Loucy (cell line): ENCODE results near the gene BTK.

Experiments used
- H2AFZ ChIP-seq: fragments of 200-600 bp; sonication (generic); 2 replicates; pipeline ENCODE4 v1.6.0; 2016; ENCODE audit warnings: antibody characterized with exemption, mild to moderate bottlenecking, low read length, moderate library complexity
- H3F3A ChIP-seq: fragments of 200-600 bp; 2 replicates; pipeline ENCODE4 v1.6.0; 2016; ENCODE audit warnings: antibody characterized with exemption, low read depth, mild to moderate bottlenecking
- H3K27me3 ChIP-seq: fragments of 200-600 bp; sonication (generic); 2 replicates; pipeline ENCODE4 v1.6.1; 2014; ENCODE audit warnings: low read length, mild to moderate bottlenecking; ENCODE audit not compliant: insufficient read depth, poor library complexity, severe bottlenecking
- H3K36me3 ChIP-seq: fragments of 200-600 bp; sonication (generic); 2 replicates; pipeline ENCODE4 v1.6.1; 2016; ENCODE audit warnings: low read length; ENCODE audit not compliant: insufficient read depth
- H3K4me1 ChIP-seq: fragments of 200-600 bp; sonication (generic); 2 replicates; pipeline ENCODE4 v1.5.1; 2014; ENCODE audit warnings: low read length, mild to moderate bottlenecking; ENCODE audit not compliant: insufficient read depth, poor library complexity, severe bottlenecking
- H3K4me2 ChIP-seq: fragments of 200-600 bp; sonication (generic); 2 replicates; pipeline ENCODE4 v1.6.0; 2014; ENCODE audit warnings: antibody characterized with exemption, low read length, low read depth, mild to moderate bottlenecking; ENCODE audit not compliant: poor library complexity, severe bottlenecking
- H3K4me3 ChIP-seq: fragments of 200-600 bp; sonication (generic); 2 replicates; pipeline ENCODE4 v1.5.1; 2014; ENCODE audit warnings: low read length, mild to moderate bottlenecking, mixed read lengths; ENCODE audit not compliant: poor library complexity, severe bottlenecking
- H3K79me2 ChIP-seq: fragments of 200-600 bp; sonication (generic); 2 replicates; pipeline ENCODE4 v1.6.1; 2014; ENCODE audit warnings: low read length; ENCODE audit not compliant: insufficient read depth
- H3K9ac ChIP-seq: fragments of 200-600 bp; sonication (generic); 2 replicates; pipeline ENCODE4 v1.6.0; 2014; ENCODE audit warnings: mild to moderate bottlenecking, low read depth, low read length, moderate library complexity; ENCODE audit not compliant: poor library complexity, severe bottlenecking
- H3K9me2 ChIP-seq: fragments of 200-600 bp; sonication (generic); replicated peaks from 2 replicates; pipeline ENCODE4 v1.6.1; 2016; ENCODE audit warnings: low read depth, low read length, mixed read lengths
- H3K9me3 ChIP-seq: fragments of 200-600 bp; sonication (generic); 2 replicates; pipeline ENCODE4 v1.6.1; 2014; ENCODE audit warnings: mild to moderate bottlenecking, antibody characterized with exemption, low read length, low read depth; ENCODE audit not compliant: insufficient read depth
- H4K20me1 ChIP-seq: fragments of 200-600 bp; sonication (generic); 2 replicates; pipeline ENCODE4 v1.6.0; 2014; ENCODE audit warnings: antibody characterized with exemption, low read length, mild to moderate bottlenecking; ENCODE audit not compliant: insufficient read depth, poor library complexity, severe bottlenecking
- CTCF ChIP-seq: fragments of 200-600 bp; sonication (generic); conservative IDR thresholded peaks from 2 replicates; pipeline ENCODE4 v1.5.1; 2014; ENCODE audit warnings: mild to moderate bottlenecking, antibody characterized with exemption, low read length
- EZH2phosphoT487 ChIP-seq: fragments of 200-600 bp; IDR thresholded peaks from 2 replicates; pipeline ENCODE4 v1.6.1; 2018; ENCODE audit warnings: antibody characterized with exemption, mild to moderate bottlenecking, moderate library complexity, borderline replicate concordance

Gene BTK

GRCh38 chrX:101411984-101412383 lies 26.0 kb upstream of the BTK start:
- Histone ChIP-seq H3K9ac (no peak overlapping the region), H3K36me3 (peaks cover 13% of the 10 kb centered on the region; the same call in 1 of the 2 replicates), H3K4me2 (peak overlapping the region; percentile 8), H3K9me3 (no peaks in the 10 kb centered on the region), H2AFZ (no peak overlapping the region), H4K20me1 (peaks cover 16% of the 10 kb centered on the region), H3K9me2 (no peaks in the 10 kb centered on the region), H3K4me3 (no peak overlapping the region), H3K27me3 (no peaks in the 10 kb centered on the region), H3K4me1 (no peaks in the 10 kb centered on the region), H3F3A (no peaks in the 10 kb centered on the region), H3K79me2 (peaks cover 53% of the 10 kb centered on the region)
- TF ChIP-seq CTCF: no peak
- TF ChIP-seq EZH2phosphoT487: no peak

- no peaks in the 10 kb centered on the region for H3F3A ChIP-seq
- H3K4me2 ChIP-seq: peak overlapping the region; percentile 81
- peaks cover 13% of the 10 kb centered on the region; the same call in 1 of the 2 replicates for H3K36me3 ChIP-seq
- H4K20me1 ChIP-seq: peaks cover 16% of the 10 kb centered on the region
- no peak for TF ChIP-seq EZH2phosphoT487
- no peak for TF ChIP-seq CTCF
- H3K79me2 ChIP-seq: peaks cover 63% of the 10 kb centered on the region
- H3K4me1 ChIP-seq: peaks cover 6% of the 10 kb centered on the region
- no peaks in the 10 kb centered on the region for H3K27me3 ChIP-seq
- peak overlapping the region; percentile 86 for H3K9ac ChIP-seq
- no peak overlapping the region for H2AFZ ChIP-seq
- H3K9me2 ChIP-seq: no peaks in the 10 kb centered on the region
- H3K4me3 ChIP-seq: peak overlapping the region; percentile 95
- H3K9me3 ChIP-seq: no peaks in the 10 kb centered on the region
These were observed 24.5 kb upstream of the BTK start for GRCh38 chrX:101410461-101410860.

GRCh38 chrX:101409043-101409442 lies 23.1 kb upstream of the BTK start:
- no peak for TF ChIP-seq CTCF
- TF ChIP-seq EZH2phosphoT487: no peak
- Histone ChIP-seq H4K20me1 (peaks cover 16% of the 10 kb centered on the region), H3K4me2 (peak overlapping the region; percentile 81), H3K27me3 (no peaks in the 10 kb centered on the region), H3K9me2 (no peaks in the 10 kb centered on the region), H3K36me3 (peaks cover 13% of the 10 kb centered on the region; the same call in 1 of the 2 replicates), H3K9me3 (no peaks in the 10 kb centered on the region), H3K4me3 (peak overlapping the region; percentile 95), H3K79me2 (peaks cover 64% of the 10 kb centered on the region), H3F3A (no peaks in the 10 kb centered on the region), H3K4me1 (peaks cover 6% of the 10 kb centered on the region), H3K9ac (peak overlapping the region; percentile 86), H2AFZ (no peak overlapping the region)
